HG03064 (cell line): ENCODE results near the gene SLCO4A1.

Experiments used
- ATAC-seq: cut with Tn5 transposase; IDR thresholded peaks from one replicate; pipeline ENCODE4 v1.9.1; 2021; ENCODE audit warnings: low read depth; ENCODE audit not compliant: unreplicated experiment

The SLCO4A1 gene

DNA sequence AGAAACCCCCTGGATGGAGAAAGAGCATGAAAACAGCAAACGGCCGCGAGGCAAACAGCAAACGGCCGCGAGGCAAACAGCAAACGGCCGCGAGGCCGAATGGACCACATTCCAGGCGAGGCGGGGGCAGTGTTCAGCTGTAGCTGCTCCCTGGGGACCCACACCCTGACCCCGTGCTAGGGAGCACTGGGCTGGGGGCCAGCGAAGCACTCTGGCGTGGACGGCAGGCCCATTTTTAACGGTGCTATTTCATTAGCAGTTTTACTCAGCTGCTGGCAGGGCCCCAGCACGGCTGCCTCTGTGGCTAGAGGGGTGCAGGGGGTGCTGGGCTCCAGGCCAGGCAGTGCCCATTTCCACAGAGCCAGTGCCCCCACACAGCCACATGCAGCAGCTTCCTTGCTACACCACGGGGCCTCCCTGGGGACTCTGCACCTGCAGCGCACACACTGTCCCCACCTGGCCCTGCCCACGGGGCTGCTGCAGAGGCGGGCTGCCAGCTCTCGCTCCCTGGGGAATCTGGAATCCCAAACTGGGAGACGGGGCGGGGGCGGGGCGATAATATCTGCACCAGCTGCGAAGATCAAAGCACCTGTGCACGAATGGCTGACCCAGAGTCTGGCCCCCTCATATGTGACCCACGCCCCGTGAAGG lies 35.6 kb upstream of the SLCO4A1 start:
- ATAC-seq = no peak

DNA sequence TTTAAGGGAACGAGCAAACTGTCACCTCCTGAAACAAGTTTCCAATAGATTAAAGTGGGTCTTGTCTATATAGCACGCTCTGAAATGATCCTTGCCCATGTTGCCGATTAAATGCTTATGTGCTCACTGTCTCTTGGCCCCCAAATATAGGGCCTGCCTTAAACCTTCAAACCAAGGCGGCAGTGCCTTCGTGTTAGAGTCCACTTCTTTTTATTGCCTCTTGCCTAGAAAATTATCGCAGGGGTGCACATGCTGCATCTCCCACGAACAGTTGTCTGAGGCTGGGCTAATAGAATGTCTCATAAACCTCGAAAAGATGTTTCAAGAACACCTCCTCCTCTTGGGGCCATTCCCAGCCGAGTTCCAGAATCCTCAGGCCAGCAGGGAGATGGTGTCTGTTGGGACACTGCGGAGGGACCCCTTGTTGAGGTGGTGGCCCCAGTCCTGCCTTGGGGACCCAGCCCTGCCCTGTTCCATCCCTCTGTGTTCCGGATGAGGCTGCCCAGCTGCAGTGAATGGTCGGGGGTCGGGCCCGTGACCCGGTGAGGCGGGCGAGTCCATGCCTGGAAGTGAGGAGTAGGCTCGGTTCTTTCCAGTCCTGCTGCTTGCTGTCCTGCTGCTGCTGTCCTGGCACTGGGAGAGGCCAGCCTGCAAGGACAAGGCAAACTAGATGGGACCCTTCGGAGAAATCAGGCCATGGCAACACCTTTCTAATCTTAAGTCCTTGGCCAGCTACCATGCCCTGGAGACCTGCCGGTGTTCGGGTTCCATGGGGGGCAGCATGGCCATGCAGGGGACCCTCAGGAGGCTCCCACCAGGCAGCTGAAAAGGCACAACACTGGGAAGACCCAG lies 34.7 kb upstream of the SLCO4A1 start:
- ATAC-seq = no peak

DNA sequence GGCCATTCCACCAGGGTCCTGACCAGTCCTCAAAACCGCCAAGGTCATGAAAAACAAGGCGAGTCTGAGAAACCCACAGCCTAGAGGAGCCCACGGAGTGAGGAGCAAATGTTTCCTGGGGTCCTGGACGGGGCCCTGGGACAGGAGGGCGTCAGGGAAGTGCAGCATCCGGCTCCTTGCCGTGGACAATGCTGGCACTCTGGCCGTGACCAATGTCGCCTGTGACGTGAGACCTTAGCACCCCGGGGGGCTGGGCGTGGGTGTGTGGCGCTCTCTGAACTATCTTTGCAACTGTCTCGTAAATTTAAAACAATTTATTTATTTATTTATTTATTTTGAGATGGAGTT lies 34.1 kb upstream of the SLCO4A1 start:
- no peak for ATAC-seq

DNA sequence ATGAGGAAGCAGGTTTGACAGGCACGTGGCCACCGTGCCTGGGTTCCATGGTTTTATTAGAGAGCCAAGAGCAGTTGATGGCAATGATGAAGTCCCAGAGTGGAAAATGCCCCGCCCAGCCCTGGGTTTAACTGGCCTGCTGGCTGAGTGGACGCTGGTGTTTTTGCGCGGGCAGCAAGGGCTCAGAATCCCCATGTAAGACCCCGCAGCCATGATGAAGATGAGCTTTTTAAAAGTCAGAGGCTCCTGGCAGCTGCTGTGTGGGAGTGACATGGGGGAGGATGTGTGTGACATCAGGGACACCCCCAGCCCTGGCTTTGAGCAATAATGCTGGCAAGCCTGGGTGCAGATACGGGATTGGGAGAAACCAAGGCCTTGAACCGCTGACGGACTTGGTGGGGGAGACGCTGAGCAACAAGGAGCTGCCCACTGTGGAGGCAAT lies 33.0 kb upstream of the SLCO4A1 start:
- no peak for ATAC-seq

DNA sequence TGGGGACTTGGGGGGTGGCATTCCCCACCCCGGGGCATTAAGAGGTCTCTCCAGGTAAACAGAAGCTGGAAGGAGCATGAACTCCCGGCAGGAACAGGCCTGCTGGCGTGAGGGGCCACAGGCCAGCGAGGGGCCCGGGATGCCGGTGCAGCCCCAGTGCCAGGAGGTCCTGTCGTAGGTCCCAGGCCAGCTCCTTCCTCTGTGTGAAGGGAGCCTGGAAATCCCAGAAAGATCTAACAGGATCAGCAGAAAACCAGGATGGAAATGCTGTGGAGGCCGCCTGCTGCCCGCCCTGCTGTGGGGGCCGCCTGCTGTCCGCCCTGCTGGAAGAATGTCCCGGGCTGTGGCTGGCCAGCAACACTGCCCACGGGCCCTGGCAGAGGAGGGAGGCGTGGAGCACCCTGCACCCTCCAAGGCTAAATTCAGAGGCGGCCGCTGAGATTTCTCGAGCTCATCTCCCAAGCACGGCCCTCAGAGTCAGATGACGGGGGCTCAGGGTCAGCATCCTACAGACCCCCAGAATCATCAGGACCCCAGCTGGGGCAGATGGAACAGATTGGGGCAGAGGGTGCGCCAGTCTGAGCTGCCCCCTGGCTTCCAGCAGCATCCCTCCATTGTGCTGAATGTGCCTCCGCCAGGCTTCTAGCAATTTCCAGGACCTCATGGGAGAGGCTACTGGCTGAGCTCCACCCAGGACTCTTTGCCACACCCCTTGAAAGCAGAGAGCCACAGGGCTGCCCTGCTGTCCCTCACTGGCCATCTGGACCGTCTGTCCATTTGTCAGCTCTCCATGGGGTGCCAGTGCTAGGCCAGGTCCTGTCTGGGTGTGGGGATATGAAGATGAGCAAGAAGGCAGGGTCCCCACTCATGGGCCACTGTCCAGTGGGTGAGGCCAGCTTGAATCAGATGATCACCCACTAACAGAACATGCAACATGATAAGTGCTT lies 32.2 kb upstream of the SLCO4A1 start:
- no peak for ATAC-seq

DNA sequence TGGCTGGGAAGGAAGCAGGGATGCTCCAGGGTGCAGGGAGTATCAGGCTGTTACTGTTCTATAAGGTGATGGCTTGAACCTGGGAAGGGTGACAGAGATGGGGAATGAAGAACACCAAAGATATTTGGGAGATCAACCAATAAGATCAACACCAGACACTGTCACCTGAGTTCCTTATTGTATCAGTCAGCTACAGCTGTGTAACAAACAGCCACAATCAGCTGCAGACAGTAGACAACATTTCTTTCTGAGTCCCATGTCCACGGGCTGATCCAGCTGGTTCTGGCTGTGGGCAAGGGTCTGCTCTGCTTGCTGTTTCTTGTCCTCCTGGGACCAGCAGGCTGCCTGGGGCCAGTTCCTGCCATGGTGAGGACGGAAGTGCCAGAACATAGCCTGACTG lies 31.3 kb upstream of the SLCO4A1 start:
- ATAC-seq = no peak

DNA sequence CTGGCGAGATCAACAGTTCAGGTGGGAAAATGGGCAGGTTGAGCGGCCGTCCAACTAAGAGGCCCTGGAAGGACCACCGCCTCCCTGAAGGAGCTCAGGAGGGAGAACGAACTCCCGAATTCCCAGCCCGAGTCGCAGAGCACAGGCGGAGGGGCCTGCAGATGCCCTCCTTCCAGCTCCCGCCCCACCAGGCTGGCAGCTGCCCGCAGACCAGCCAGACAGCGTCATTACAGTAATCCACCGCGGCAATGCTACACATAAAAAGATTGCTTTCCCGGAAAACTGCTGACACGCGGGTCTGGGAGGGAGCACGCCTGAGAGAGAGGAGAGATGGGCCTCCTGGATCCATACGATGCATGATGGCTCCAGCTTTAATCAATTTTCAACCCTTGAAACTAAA lies 30.5 kb upstream of the SLCO4A1 start:
- ATAC-seq = no peak

DNA sequence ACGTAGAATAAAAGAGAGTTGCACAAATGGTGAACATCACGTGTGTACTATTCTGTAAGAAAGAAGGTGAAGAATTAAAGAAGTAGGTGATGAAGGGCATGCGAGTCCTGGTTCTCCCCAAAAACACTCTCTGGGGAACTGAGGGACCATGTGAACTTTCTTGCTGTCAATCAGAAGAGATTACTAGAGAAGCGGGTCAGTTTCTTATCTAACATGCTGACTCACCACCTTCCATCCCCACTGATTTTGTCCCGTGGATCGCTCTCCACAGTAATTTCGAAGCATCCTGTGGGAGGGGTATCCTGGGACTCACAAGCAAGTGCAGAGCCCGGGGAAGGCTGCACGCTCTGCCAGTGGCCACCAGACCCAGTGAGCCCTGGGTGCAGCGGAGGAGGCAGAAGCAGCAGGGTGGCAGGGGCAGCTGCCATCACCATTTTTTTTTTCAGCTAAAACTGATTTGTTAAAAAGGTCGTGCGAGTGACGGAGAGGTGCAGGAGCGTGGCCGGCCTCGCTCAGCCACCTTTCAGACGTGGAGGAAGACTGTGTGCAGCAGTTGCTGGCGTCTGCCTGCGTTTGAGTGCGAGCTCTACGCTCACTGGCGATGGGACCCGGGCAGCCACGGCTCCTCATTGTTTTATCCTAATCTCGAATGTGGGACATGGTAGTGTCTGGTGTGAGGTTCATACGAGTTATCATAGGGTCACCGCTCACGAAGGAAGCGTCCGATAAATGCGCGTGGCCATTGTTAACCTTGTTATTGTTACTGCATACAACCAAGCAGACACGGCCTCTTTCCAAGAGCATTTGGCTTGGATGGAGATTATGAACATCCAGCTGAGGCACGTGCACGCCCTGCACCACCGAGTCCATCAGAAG lies 28.0 kb upstream of the SLCO4A1 start:
- no peak for ATAC-seq

DNA sequence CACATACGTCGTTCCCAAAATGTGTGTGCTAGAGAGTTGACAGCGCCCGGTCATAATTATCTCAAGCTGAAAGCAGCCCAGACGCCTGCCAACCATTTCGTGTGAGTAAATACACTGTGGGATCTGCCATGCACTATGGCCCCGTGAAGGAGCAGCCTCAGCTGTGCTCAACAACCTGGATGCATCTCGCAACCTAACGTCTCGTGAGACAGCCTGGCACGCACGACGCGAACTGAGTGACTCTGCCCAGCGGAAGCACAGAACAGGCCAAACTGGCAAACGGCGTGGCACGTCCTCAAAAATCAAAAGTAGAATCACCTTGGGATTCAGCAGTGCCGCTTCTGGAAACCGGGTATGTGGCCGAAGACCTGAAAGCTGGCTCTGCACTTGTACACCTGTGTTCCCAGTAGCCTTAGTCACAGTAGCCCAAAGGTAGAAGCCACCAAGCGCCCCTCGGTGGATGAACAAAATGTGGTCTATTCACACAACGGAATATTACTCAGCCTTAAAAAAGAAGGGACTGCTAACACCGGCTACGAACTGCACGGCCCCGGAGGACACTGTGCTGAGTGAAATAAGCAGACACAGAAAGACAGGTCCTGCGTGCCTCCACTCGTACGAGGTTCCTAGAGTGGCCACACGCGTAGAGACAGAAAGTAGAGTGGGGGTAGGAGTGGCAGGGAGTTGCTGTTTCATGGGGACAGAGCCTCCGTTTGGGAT lies 27.2 kb upstream of the SLCO4A1 start:
- ATAC-seq = no peak

DNA sequence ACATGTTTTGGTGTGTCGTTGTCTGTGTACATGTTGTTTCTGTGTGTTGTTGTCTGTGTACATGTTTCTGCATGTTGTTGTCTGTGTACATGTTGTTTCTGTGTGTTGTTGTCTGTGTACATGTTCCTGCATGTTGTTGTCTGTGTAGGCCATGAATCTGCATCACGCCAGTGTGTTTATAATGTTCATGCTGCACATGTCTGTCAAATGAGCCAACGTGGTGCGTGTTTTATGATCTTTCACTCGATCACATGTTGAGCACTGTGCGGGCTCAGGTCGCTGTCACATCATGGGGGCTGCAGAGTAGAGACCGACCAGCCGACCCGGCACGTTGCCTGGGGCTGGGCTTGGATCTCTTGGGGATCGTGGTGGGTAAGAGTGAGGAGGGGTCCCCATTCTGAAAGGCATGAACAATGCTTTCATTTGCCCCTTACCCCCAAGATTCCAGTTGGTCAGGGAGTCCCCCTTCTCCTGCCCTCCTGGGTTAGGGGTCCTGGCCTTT lies 26.5 kb upstream of the SLCO4A1 start:
- ATAC-seq = no peak

DNA sequence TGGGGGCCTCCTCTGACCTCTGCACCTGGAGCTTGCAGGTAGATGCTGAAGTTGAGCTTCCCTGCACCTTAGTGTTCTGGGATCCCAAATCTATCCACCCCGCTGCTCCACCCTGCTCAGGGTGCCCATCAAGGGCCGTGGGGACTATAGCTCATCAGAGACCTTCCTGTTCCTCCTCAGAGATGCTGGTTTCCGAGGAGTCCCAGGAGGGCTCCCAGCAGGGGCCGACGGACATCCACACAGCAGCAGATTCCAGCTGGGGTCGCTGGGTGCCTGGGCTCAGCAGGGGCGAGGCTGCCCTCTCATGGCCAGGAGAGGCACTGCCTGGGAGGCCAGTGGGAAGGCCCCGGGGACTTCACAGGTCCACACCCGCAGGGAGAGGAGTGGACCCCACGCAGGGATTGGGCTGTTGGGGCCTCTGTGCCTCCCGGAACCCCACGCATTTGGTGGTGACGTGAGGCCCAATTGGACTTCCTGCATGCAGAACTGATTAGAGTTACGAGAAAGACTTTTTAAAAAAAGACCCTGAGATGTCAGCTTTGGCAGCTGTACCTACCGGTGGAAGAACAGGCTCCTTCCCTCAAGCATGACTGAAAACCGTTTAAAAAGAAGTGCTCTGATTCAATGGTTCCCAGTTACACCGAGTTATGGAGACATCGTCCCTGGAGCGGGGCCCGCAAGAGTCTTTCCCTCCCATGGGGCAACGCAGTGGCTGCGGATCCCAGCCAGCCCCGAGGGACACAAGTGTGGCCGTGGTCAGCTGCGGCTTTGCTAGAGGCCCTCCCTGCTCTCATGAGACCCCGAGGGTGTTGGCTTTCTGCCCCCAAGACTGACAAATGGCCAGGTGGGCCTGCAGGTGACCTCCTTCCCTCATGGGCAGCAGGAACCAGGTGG lies 25.3 kb upstream of the SLCO4A1 start:
- peak; percentile 47 for ATAC-seq

DNA sequence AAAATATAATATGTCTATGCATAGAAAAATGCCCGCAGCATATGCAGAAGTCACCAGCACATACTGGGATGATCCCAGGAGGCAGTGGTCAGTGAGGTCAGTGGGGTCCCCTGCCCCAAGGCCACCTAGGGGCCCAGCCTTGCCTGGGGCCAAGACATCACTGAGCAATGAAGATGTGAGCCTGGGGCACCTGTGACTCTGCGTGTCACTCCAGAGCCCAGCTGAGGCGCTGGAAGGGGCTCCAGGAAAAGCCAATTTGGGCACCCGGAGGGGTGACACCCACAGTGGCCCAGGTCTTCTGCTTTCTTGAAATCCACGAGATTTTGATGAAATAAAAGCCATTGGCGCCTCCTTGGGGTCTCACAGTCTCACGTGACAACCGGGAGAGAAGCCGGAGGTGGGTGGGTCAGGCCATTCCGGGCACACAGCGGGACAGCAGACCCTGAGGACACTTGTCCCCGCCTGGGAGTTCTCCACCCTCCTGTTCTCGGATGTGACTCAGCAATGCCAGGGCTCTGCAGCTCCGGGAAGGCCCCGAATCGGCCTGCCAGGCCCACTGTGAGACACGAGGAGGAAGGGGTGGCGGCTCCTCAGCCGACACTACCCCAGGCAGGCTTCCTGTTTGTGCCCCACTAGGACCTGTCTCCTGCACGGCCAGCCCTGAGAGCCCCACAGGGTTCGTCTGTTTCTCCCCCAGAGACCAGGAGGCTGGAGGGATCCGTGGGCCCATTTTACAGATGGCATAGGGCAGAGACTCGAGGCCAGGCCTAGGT lies 24.4 kb upstream of the SLCO4A1 start:
- no peak for ATAC-seq

DNA sequence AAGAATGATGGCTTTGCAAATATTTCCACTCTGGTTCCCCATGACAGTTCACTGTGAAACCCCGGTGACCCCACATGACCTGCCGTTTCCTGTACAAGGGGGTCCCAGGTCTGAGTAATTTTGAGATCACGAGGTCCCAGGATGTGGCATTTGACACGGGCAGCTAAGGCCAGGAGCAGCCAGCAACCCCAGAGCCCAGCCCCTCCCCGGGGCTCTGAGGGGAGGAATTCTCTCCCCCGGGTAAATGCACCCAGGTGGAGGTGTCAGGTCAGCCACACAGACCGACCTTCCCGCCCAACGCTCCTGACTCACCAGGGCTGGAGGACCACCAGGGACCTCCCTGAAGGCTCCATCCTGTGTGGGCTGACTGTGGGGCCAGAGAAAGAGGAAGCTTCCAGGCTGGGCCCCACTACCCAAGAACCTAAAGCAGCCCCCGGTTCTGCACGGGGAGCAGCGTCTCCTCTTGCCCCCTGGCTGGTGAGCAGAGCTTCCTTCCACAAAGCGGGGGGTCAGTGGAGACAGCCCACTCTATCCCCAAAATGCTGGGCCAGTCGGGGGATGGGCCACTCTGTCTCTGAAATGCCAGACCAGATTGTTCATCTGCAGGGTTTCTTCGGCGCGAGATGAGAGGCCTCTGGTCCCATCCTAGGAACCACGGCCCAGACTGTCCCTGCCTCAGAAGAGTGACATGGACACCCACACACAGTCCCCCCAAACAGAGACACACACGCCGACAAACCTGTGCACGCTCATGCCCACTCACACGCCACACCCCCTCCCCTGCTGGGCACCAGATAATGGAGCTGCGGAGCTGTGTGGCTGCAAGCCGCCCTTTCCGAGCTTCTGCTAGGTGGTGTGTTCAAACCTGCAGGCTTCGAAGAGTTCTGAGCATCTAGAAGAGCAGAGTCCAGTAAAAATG lies 23.4 kb upstream of the SLCO4A1 start:
- no peak for ATAC-seq

DNA sequence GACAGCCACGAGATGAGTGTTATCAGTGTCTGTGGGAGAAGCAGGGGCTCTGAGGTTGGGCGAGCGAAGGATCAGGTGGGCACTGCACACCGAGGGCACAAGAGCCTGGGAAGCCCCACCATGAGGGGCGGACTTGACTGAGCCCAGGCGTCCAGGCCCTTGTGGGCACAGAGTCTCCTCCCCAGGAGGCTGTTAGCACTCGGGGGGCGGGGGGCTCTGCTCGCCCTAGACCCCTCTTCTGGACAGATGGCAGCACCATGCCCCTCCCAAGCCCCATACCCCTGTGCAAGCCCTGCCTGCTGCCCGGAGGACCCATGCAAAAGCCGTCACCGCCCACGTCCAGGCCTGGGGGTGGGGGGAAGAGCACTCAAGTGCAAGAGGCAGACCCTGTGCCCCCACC lies 21.7 kb upstream of the SLCO4A1 start:
- ATAC-seq = no peak

DNA sequence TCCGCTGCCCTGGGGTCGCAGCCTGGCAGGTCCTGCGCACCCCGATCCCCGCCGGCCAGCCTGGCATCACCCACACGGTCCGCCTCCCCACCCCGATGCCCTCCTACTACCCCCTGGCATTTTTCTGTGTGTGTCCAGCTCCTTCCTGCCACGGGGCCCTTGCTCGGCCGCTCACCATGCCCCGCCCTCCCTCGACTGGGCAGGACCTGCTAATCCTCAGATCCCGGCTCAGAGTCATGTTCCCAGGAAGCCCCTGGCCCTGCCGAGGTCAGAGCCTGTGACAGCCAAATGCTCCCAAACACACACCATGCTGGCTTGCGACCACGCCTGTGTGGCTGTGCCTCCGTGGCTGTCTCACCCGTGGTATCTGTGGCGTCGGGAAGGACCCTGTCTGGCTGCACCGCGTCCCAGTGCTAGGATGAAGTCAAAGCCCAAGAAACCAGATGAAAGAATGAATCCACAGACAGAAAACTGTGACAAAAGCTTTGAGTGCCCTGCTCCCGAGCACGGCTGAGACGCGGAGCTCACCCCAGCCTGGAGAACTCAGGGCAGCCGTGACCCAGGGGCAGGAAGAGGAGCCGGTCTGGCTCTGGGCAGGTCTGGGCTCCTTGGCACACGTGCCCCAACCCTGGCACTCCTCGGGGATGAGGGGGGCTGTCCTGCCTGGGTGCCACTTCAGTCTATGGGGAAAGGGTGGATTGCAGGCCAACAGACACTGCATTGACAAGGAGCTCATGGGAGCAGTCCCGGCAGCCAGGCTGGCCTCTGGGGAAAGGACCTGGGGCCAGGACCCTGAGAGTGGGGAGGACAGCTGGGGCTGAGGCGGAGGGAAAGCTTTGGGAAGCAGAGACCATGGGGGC lies 20.8 kb upstream of the SLCO4A1 start:
- ATAC-seq = no peak
